ENCODE results near the gene RPS13. TPM values are rescaled to one million over a fixed set of nuclear protein-coding genes. Genes with fewer than 3 reads are reported as not detected.
"Not testable (repeated sequence)": the region's sequence is repeated elsewhere in the genome, so short reads cannot be mapped to it uniquely, and the experiment has no call there.

The RPS13 gene
- total and polyA plus RNA-seq, 4 donors = 699 to 4,498 (median 1,404) TPM

- H3K4me1 ChIP-seq (ENCODE audit: control insufficient read depth in 1 of 2, insufficient read depth in 2 of 2, low read length in 2 of 2) = no peaks in the 10 kb centered on the region
- H3K36me3 ChIP-seq (ENCODE audit: control insufficient read depth in 1 of 2, insufficient read depth in 2 of 2, low read length in 1 of 2) = no peaks in the 10 kb centered on the region
- no peak overlapping the region for H3K4me3 ChIP-seq (ENCODE audit: low read length in 2 of 2)
- H3K9me3 ChIP-seq (ENCODE audit: control insufficient read depth, low read length) = no peaks in the 10 kb centered on the region
- H3K27ac ChIP-seq (ENCODE audit: low read depth in 1 of 2, low read length in 2 of 2) = no peak overlapping the region
- ATAC-seq (ENCODE audit: low FRiP score) (peak; percentile 74), DNase-seq (peak in 1 of 2 donors; percentile 81)
- H3K27me3 ChIP-seq (ENCODE audit: control insufficient read depth in 1 of 2, insufficient read depth in 2 of 2, low read length in 1 of 2) = no peaks in the 10 kb centered on the region
- intact Hi-C loops (cut with DNase I) = loop anchor here (5.0 to 10.0 kb wide), 3 partner anchors 129 to 276 kb away; no protein-coding TSS in a partner anchor
- 70% methylated on average over 4 of the region's 4 CpGs for WGBS, 2 donors
Observed at GRCh38 chr11:17063171-17064002, 14.1 kb downstream of the RPS13 start.

- H3K4me3 ChIP-seq (ENCODE audit: low read length in 2 of 2); H3K27me3 ChIP-seq (ENCODE audit: control insufficient read depth in 1 of 2, insufficient read depth in 2 of 2, low read length in 1 of 2); H3K27ac ChIP-seq (ENCODE audit: low read depth in 1 of 2, low read length in 2 of 2); intact Hi-C loops (cut with DNase I); ATAC-seq (ENCODE audit: low FRiP score); H3K4me1 ChIP-seq (ENCODE audit: control insufficient read depth in 1 of 2, insufficient read depth in 2 of 2, low read length in 2 of 2); DNase-seq; H3K9me3 ChIP-seq (ENCODE audit: control insufficient read depth, low read length); H3K36me3 ChIP-seq (ENCODE audit: control insufficient read depth in 1 of 2, insufficient read depth in 2 of 2, low read length in 1 of 2): not testable (repeated sequence)
- WGBS, 2 donors = 95 to 96% methylated on average over 20 to 26 of the region's 27 CpGs
Observed at GRCh38 chr11:17051146-17051545, 26.3 kb downstream of the RPS13 start.

GRCh38 chr11:17048491-17048890 is 29.0 kb downstream of the RPS13 start:
- DNase-seq; H3K36me3 ChIP-seq (ENCODE audit: control insufficient read depth in 1 of 2, insufficient read depth in 2 of 2, low read length in 1 of 2); H3K9me3 ChIP-seq (ENCODE audit: control insufficient read depth, low read length); H3K4me1 ChIP-seq (ENCODE audit: control insufficient read depth in 1 of 2, insufficient read depth in 2 of 2, low read length in 2 of 2); ATAC-seq (ENCODE audit: low FRiP score); H3K27me3 ChIP-seq (ENCODE audit: control insufficient read depth in 1 of 2, insufficient read depth in 2 of 2, low read length in 1 of 2); H3K4me3 ChIP-seq (ENCODE audit: low read length in 2 of 2); intact Hi-C loops (cut with DNase I); H3K27ac ChIP-seq (ENCODE audit: low read depth in 1 of 2, low read length in 2 of 2): not testable (repeated sequence)
- WGBS, 2 donors = 70 to 72% methylated on average over 4 of the region's 4 CpGs

GRCh38 chr11:17046690-17047089 is 30.8 kb downstream of the RPS13 start:
- no peaks in the 10 kb centered on the region for H3K36me3 ChIP-seq (ENCODE audit: control insufficient read depth in 1 of 2, insufficient read depth in 2 of 2, low read length in 1 of 2)
- intact Hi-C loops (cut with DNase I) = no loop called here
- no peaks in the 10 kb centered on the region for H3K27me3 ChIP-seq (ENCODE audit: control insufficient read depth in 1 of 2, insufficient read depth in 2 of 2, low read length in 1 of 2)
- 62 to 64% methylated on average over 5 of the region's 5 CpGs for WGBS, 2 donors
- H3K27ac ChIP-seq (ENCODE audit: low read depth in 1 of 2, low read length in 2 of 2) = no peak overlapping the region
- no peaks in the 10 kb centered on the region for H3K4me1 ChIP-seq (ENCODE audit: control insufficient read depth in 1 of 2, insufficient read depth in 2 of 2, low read length in 2 of 2)
- H3K9me3 ChIP-seq (ENCODE audit: control insufficient read depth, low read length) = no peaks in the 10 kb centered on the region
- no peak for DNase-seq
- H3K4me3 ChIP-seq (ENCODE audit: low read length in 2 of 2) = no peak overlapping the region
- ATAC-seq (ENCODE audit: low FRiP score) = no peak

- 74 to 80% methylated on average over 6 of the region's 6 CpGs for WGBS, 2 donors
- Histone ChIP-seq H3K4me1 (ENCODE audit: control insufficient read depth in 1 of 2, insufficient read depth in 2 of 2, low read length in 2 of 2) (no peaks in the 10 kb centered on the region), H3K36me3 (ENCODE audit: control insufficient read depth in 1 of 2, insufficient read depth in 2 of 2, low read length in 1 of 2) (no peaks in the 10 kb centered on the region), H3K4me3 (ENCODE audit: low read length in 2 of 2) (no peak overlapping the region), H3K9me3 (ENCODE audit: control insufficient read depth, low read length) (peaks cover 2% of the 10 kb centered on the region), H3K27me3 (ENCODE audit: control insufficient read depth in 1 of 2, insufficient read depth in 2 of 2, low read length in 1 of 2) (no peaks in the 10 kb centered on the region), H3K27ac (ENCODE audit: low read depth in 1 of 2, low read length in 2 of 2) (no peak overlapping the region)
- ATAC-seq (ENCODE audit: low FRiP score) (no peak), DNase-seq (no peak)
- intact Hi-C loops (cut with DNase I) = no loop called here
Observed at GRCh38 chr11:17036666-17037658, 40.5 kb downstream of the RPS13 start.

- DNase-seq; H3K9me3 ChIP-seq (ENCODE audit: control insufficient read depth, low read length); H3K27me3 ChIP-seq (ENCODE audit: control insufficient read depth in 1 of 2, insufficient read depth in 2 of 2, low read length in 1 of 2); intact Hi-C loops (cut with DNase I); ATAC-seq (ENCODE audit: low FRiP score); H3K27ac ChIP-seq (ENCODE audit: low read depth in 1 of 2, low read length in 2 of 2); H3K36me3 ChIP-seq (ENCODE audit: control insufficient read depth in 1 of 2, insufficient read depth in 2 of 2, low read length in 1 of 2); H3K4me1 ChIP-seq (ENCODE audit: control insufficient read depth in 1 of 2, insufficient read depth in 2 of 2, low read length in 2 of 2); H3K4me3 ChIP-seq (ENCODE audit: low read length in 2 of 2): not testable (repeated sequence)
- 90 to 96% methylated on average over 7 to 9 of the region's 10 CpGs for WGBS, 2 donors
Observed at GRCh38 chr11:17034027-17034426, 43.4 kb downstream of the RPS13 start.

GRCh38 chr11:17026487-17027082 is 50.9 kb downstream of the RPS13 start:
- DNase-seq (no peak), ATAC-seq (ENCODE audit: low FRiP score) (no peak)
- intact Hi-C loops (cut with DNase I) = no loop called here
- Histone ChIP-seq H3K36me3 (ENCODE audit: control insufficient read depth in 1 of 2, insufficient read depth in 2 of 2, low read length in 1 of 2) (no peaks in the 10 kb centered on the region), H3K4me3 (ENCODE audit: low read length in 2 of 2) (no peak overlapping the region), H3K27me3 (ENCODE audit: control insufficient read depth in 1 of 2, insufficient read depth in 2 of 2, low read length in 1 of 2) (no peaks in the 10 kb centered on the region), H3K27ac (ENCODE audit: low read depth in 1 of 2, low read length in 2 of 2) (no peak overlapping the region), H3K9me3 (ENCODE audit: control insufficient read depth, low read length) (no peaks in the 10 kb centered on the region), H3K4me1 (ENCODE audit: control insufficient read depth in 1 of 2, insufficient read depth in 2 of 2, low read length in 2 of 2) (no peaks in the 10 kb centered on the region)
- WGBS, 2 donors = 75 to 83% methylated on average over 3 of the region's 3 CpGs

- 91 to 93% methylated on average over 2 of the region's 2 CpGs for WGBS, 2 donors
- no peak for ATAC-seq (ENCODE audit: low FRiP score)
- Histone ChIP-seq H3K36me3 (ENCODE audit: control insufficient read depth in 1 of 2, insufficient read depth in 2 of 2, low read length in 1 of 2) (no peaks in the 10 kb centered on the region), H3K4me3 (ENCODE audit: low read length in 2 of 2) (no peak overlapping the region), H3K27ac (ENCODE audit: low read depth in 1 of 2, low read length in 2 of 2) (no peak overlapping the region), H3K9me3 (ENCODE audit: control insufficient read depth, low read length) (no peaks in the 10 kb centered on the region), H3K4me1 (ENCODE audit: control insufficient read depth in 1 of 2, insufficient read depth in 2 of 2, low read length in 2 of 2) (no peaks in the 10 kb centered on the region), H3K27me3 (ENCODE audit: control insufficient read depth in 1 of 2, insufficient read depth in 2 of 2, low read length in 1 of 2) (no peaks in the 10 kb centered on the region)
- no peak for DNase-seq
- intact Hi-C loops (cut with DNase I) = no loop called here
Observed at GRCh38 chr11:17024924-17025323, 52.5 kb downstream of the RPS13 start.

Data from aorta (tissue), 5 donors.